Adrenal gland (tissue), 5 donors: ENCODE results near the gene OLFM2.

Experiments
- POLR2A ChIP-seq, 2 donors: fragments of 450-650 bp; IDR thresholded peaks; one replicate each; pipeline ENCODE4 v1.6.1; 2017; ENCODE audit warnings: antibody characterized with exemption in 2 of 2, mild to moderate bottlenecking in 2 of 2, moderate library complexity in 1 of 2
- TF ChIP-seq, protein P1 (sequence below), 6 experiments: fragments of 450-650 bp in 4 of 6; fragments of 200-600 bp in 2 of 6; sonication (generic) in 1 of 6; IDR thresholded peaks; 1 replicate in 5 of 6; 2 replicates in 1 of 6; pipeline versions ENCODE4 v1.5.1 to v1.8.0; 2016 to 2021; ENCODE audit warnings: antibody characterized with exemption in 6 of 6, mild to moderate bottlenecking in 2 of 6, moderate library complexity in 1 of 6
- donor health status: DM: no; HTN: no; CAD: no.

DNA sequence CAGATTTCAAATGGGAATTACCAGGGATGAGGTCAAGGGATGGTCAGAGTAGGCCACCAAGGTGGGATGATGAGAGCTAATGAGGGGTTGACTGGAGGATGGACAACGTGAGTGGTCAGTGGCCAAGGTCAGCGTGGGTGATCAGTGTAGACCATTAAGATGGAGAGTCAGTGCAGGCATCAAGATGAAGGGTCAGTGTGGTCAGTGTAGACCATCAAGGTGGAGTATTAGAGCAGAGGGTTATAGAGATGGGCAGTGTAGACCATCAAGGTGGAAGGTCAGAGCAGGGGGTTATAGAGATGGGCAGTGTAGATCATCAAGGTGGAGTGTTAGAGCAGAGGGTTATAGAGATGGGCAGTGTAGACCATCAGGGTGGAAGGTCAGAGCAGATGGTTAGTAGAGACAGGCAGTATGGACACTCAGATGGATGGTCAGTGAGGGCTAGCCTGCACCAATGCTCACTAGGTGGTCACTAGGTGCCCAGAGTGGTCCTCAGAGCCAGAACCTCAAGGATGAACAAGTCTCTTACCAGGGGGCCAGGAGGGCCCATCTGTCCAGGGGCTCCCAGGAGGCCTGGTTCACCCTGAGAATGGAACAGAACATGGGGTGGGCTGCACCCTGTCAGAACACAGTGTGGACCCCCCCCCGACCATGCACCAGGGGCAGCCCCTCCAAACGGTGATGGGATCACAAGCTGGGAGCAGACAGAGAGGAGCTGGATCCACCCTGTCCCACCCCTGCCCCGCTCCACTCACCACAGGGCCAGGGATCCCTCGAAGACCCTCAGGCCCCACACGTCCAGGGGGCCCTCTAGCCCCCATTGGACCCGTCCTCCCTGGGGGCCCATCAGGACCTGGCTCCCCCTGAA is 32.7 kb upstream of the OLFM2 start:
- TF ChIP-seq, protein P1, sequence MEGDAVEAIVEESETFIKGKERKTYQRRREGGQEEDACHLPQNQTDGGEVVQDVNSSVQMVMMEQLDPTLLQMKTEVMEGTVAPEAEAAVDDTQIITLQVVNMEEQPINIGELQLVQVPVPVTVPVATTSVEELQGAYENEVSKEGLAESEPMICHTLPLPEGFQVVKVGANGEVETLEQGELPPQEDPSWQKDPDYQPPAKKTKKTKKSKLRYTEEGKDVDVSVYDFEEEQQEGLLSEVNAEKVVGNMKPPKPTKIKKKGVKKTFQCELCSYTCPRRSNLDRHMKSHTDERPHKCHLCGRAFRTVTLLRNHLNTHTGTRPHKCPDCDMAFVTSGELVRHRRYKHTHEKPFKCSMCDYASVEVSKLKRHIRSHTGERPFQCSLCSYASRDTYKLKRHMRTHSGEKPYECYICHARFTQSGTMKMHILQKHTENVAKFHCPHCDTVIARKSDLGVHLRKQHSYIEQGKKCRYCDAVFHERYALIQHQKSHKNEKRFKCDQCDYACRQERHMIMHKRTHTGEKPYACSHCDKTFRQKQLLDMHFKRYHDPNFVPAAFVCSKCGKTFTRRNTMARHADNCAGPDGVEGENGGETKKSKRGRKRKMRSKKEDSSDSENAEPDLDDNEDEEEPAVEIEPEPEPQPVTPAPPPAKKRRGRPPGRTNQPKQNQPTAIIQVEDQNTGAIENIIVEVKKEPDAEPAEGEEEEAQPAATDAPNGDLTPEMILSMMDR (IDR thresholded peaks at IDR 0.05), result no peak
- no peak for TF ChIP-seq POLR2A (IDR thresholded peaks at IDR 0.05)
